Fibroblast of lung (primary cell): ENCODE measurements around the gene SOSTDC1.

ENCODE experiments used
- CTCF ChIP-seq, 2 donors: IDR thresholded peaks in 1 of 2; conservative IDR thresholded peaks in 1 of 2; 1 replicate in 1 of 2; 2 replicates in 1 of 2; pipeline ENCODE4 v1.5.1; 2011 to 2012; ENCODE audit warnings: low read length in 2 of 2, control low read depth in 1 of 2, inconsistent platforms in 1 of 2, low read depth in 1 of 2, mild to moderate bottlenecking in 1 of 2
- EZH2 ChIP-seq: IDR thresholded peaks from 2 replicates; pipeline ENCODE4 v1.5.1; 2012; ENCODE audit warnings: low read length, control low read depth, mild to moderate bottlenecking; ENCODE audit errors: missing control alignments

- TF ChIP-seq CTCF (conservative IDR thresholded peaks at IDR 0.05 in 1 of 2, IDR thresholded peaks at IDR 0.05 in 1 of 2; ENCODE audit: low read depth in 1 of 2, low read length in 2 of 2): no peak
- no peak for TF ChIP-seq EZH2
Measured at GRCh38 chr7:16419126-16419525, 46.4 kb downstream of the SOSTDC1 start.
